Hepatocyte (in vitro differentiated cells): ENCODE data around the gene SGMS1.

ENCODE experiments used
- CTCF ChIP-seq: fragments of 200-600 bp; sonication (generic); IDR thresholded peaks from 2 replicates; pipeline ENCODE4 v1.5.1; 2016; ENCODE audit warnings: antibody characterized with exemption, mild to moderate bottlenecking; ENCODE audit not compliant: poor library complexity
- EZH2 ChIP-seq: fragments of 200-600 bp; sonication (generic); IDR thresholded peaks from 2 replicates; pipeline ENCODE4 v1.6.1; 2016; ENCODE audit warnings: antibody characterized with exemption, mild to moderate bottlenecking, borderline replicate concordance
- EZH2phosphoT487 ChIP-seq: fragments of 200-600 bp; sonication (generic); IDR thresholded peaks from one replicate; pipeline ENCODE4 v1.6.1; 2018; ENCODE audit warnings: antibody characterized with exemption, mild to moderate bottlenecking, low read depth, moderate library complexity; ENCODE audit not compliant: unreplicated experiment, severe bottlenecking

GRCh38 chr10:50526185-50526584, 97.6 kb downstream of the SGMS1 start:
- TF ChIP-seq CTCF (no peak), EZH2 (no peak), EZH2phosphoT487 (no peak)
